A204.1 (cell line): Measurements from ENCODE around the gene SWAP70.

Experiments
- FAIRE-seq: peaks from 2 replicates; lab custom pipeline; 2012; peaks lifted over from hg19 to GRCh38; lab: Jason Lieb, UNC

Gene SWAP70

GRCh38 chr11:9651899-9652748 lies 11.8 kb upstream of the SWAP70 start:
- FAIRE-seq = no peak

- FAIRE-seq = no peak
Measured at GRCh38 chr11:9653871-9654270, 10.0 kb upstream of the SWAP70 start.

GRCh38 chr11:9656864-9657263 lies 7.0 kb upstream of the SWAP70 start:
- no peak for FAIRE-seq

- no peak for FAIRE-seq
Measured at GRCh38 chr11:9657531-9657930, 6.3 kb upstream of the SWAP70 start.

- FAIRE-seq = no peak
Measured at GRCh38 chr11:9660886-9661285, 3.0 kb upstream of the SWAP70 start.

GRCh38 chr11:9662273-9662672 lies 1.6 kb upstream of the SWAP70 start:
- no peak for FAIRE-seq

GRCh38 chr11:9664276-9665171 lies 647 bp downstream of the SWAP70 start:
- no peak for FAIRE-seq

GRCh38 chr11:9665749-9666148 lies 1.9 kb downstream of the SWAP70 start:
- no peak for FAIRE-seq

GRCh38 chr11:9669954-9670353 lies 6.1 kb downstream of the SWAP70 start:
- FAIRE-seq = no peak

GRCh38 chr11:9672288-9672916 lies 8.5 kb downstream of the SWAP70 start:
- FAIRE-seq = no peak

- no peak for FAIRE-seq
Measured at GRCh38 chr11:9672918-9673317, 9.0 kb downstream of the SWAP70 start.

- FAIRE-seq = no peak
Measured at GRCh38 chr11:9675691-9676090, 11.8 kb downstream of the SWAP70 start.

GRCh38 chr11:9677951-9678350 lies 14.1 kb downstream of the SWAP70 start:
- FAIRE-seq = no peak

- FAIRE-seq = no peak
Measured at GRCh38 chr11:9678576-9678975, 14.7 kb downstream of the SWAP70 start.

- FAIRE-seq = no peak
Measured at GRCh38 chr11:9680028-9680427, 16.2 kb downstream of the SWAP70 start.

GRCh38 chr11:9681583-9682372 lies 17.9 kb downstream of the SWAP70 start:
- no peak for FAIRE-seq

GRCh38 chr11:9687711-9688477 lies 24.0 kb downstream of the SWAP70 start:
- FAIRE-seq = no peak

GRCh38 chr11:9688716-9689511 lies 25.0 kb downstream of the SWAP70 start:
- FAIRE-seq = no peak

- FAIRE-seq = no peak
Measured at GRCh38 chr11:9689721-9690120, 25.8 kb downstream of the SWAP70 start.

GRCh38 chr11:9691865-9692264 lies 28.0 kb downstream of the SWAP70 start:
- FAIRE-seq = no peak
